ENCODE measurements around the gene SBDS. TPM values are rescaled to one million over a fixed set of nuclear protein-coding genes. Genes with fewer than 3 reads are reported as not detected.

SBDS gene
- total RNA-seq, result 89.4 and 94.7 TPM in 2 replicates

DNA sequence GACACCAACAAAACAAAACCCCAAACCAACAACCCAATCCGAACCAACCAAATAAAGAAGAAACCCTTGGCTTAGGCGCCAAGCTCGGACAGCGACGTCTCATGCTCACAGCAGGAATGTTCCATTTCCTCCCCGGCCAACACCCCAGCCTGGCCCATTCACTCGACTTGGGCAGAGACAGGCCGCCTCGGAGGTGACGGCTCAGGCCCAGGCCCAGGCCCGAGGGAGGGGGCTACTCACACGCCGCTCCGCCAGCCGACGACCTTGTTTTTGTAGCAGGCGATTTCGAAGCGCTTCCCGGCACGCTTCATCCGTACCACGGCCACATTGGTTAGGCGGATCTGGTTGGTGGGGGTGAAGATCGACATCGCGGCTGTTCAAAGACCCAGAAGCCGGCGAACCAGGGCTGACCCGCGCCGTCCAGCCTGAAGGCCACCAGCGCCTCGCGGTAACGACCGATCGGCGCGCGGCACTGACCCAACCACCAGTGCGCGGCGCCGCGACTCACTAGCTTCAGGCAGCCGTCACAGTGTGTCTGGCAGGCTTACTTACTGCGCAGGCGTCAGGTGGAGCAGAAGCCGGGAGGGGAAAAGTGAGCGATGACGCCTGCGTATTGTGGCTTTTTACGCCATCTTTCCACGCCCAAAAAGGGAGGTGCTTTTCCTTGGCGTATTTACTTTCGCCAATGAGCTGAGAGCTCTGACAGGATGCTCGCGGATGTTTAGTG is at the start of gene SBDS:
Gene SBDS, minus strand, starts transcription at position 537 of the 727 bp plus-strand sequence. Its CDS starts 169 bp downstream, at position 368.

DNA sequence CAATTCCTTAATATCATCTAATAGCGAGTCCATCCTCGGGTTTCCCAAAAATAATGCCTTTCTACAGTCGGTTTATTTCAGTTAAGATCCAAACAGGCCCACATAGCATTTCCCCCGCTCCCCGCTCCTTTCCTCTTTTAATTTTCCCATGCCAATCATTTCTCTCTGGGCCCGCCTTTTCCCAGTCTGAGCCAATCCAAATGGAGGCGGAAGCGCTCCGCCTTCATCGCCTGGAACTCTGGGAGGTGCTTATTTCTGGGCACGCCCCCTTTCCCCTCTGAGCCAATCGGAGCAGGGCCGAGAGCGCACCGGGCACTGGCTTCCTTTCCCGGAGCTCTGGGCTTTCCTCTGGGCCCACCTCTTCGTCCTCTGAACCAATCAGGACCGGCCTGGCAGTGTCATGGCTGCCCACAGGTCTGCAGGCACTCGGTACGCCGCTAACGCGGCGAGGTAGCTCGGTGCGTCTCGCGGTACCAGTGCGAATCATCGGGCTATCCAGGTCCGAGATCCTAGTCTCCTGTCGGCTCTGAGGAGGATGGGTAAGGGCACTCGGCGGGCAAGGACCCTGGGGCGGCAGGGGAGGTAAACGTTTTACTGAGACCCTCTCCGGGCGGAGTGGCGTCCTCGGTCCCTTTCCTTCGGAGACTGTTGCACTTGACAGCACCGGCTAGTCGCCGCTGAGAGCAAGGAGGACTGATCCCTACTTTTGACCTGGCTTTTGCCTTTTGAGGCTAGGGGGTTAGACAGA is 1.2 kb upstream of the SBDS start, which contains the start of gene TYW1:
Gene TYW1, plus strand, starts transcription at position 390 of the 748 bp plus-strand sequence. Its CDS starts 146 bp downstream, at position 536.

Other genes with a start within 250 kb of the SBDS start
- 67.6 and 72.2 TPM in 2 replicates for gene TMEM248, start 74.4 kb downstream of the SBDS start, total RNA-seq
- 22.5 and 26.1 TPM in 2 replicates for gene TYW1, start 1.2 kb upstream of the SBDS start, total RNA-seq